ENCODE measurements around the gene FOXD4L3.
"Not testable (repeated sequence)": the region's sequence is repeated elsewhere in the genome, so short reads cannot be mapped to it uniquely, and the experiment has no call there.

Gene FOXD4L3

GRCh38 chr9:68302567-68302966 lies at the start of gene FOXD4L3:
Gene FOXD4L3, plus strand, starts transcription at chr9:68302867. Its CDS starts 85 bp downstream, at chr9:68302952.
- DNase-seq (ENCODE audit: low read depth, low spot score); H3K4me1 ChIP-seq (ENCODE audit: control insufficient read depth, insufficient read depth, low read length); H3K9me3 ChIP-seq (ENCODE audit: control insufficient read depth, insufficient read depth, low read length); H3K27me3 ChIP-seq (ENCODE audit: control insufficient read depth, insufficient read depth, low read length); H3K36me3 ChIP-seq (ENCODE audit: control insufficient read depth, insufficient read depth, low read length); H3K27ac ChIP-seq (ENCODE audit: low read length); H3K4me3 ChIP-seq (ENCODE audit: low read length): not testable (repeated sequence)
- WGBS (ENCODE audit: insufficient coverage, insufficient read length), result no CpG with 5 or more reads among the region's 15 CpGs

- not testable (repeated sequence) for H3K4me3 ChIP-seq (ENCODE audit: low read length); H3K9me3 ChIP-seq (ENCODE audit: control insufficient read depth, insufficient read depth, low read length); H3K27ac ChIP-seq (ENCODE audit: low read length); H3K27me3 ChIP-seq (ENCODE audit: control insufficient read depth, insufficient read depth, low read length); H3K36me3 ChIP-seq (ENCODE audit: control insufficient read depth, insufficient read depth, low read length); DNase-seq (ENCODE audit: low read depth, low spot score); H3K4me1 ChIP-seq (ENCODE audit: control insufficient read depth, insufficient read depth, low read length)
- no CpG with 5 or more reads among the region's 16 CpGs for WGBS (ENCODE audit: insufficient coverage, insufficient read length)
These were observed 21.6 kb upstream of the FOXD4L3 start for GRCh38 chr9:68281041-68281440.

- not testable (repeated sequence) for H3K4me3 ChIP-seq (ENCODE audit: low read length); H3K9me3 ChIP-seq (ENCODE audit: control insufficient read depth, insufficient read depth, low read length); DNase-seq (ENCODE audit: low read depth, low spot score); H3K27ac ChIP-seq (ENCODE audit: low read length); H3K4me1 ChIP-seq (ENCODE audit: control insufficient read depth, insufficient read depth, low read length); H3K27me3 ChIP-seq (ENCODE audit: control insufficient read depth, insufficient read depth, low read length); H3K36me3 ChIP-seq (ENCODE audit: control insufficient read depth, insufficient read depth, low read length)
- WGBS (ENCODE audit: insufficient coverage, insufficient read length), result no CpG with 5 or more reads among the region's 30 CpGs
These were observed 1.1 kb downstream of the FOXD4L3 start for GRCh38 chr9:68303771-68304170.

GRCh38 chr9:68304212-68304611 lies 1.5 kb downstream of the FOXD4L3 start:
- H3K9me3 ChIP-seq (ENCODE audit: control insufficient read depth, insufficient read depth, low read length); H3K4me1 ChIP-seq (ENCODE audit: control insufficient read depth, insufficient read depth, low read length); H3K4me3 ChIP-seq (ENCODE audit: low read length); H3K27ac ChIP-seq (ENCODE audit: low read length); DNase-seq (ENCODE audit: low read depth, low spot score); H3K36me3 ChIP-seq (ENCODE audit: control insufficient read depth, insufficient read depth, low read length); H3K27me3 ChIP-seq (ENCODE audit: control insufficient read depth, insufficient read depth, low read length): not testable (repeated sequence)
- WGBS (ENCODE audit: insufficient coverage, insufficient read length), result no CpG with 5 or more reads among the region's 21 CpGs

GRCh38 chr9:68304777-68305176 lies 2.1 kb downstream of the FOXD4L3 start:
- DNase-seq (ENCODE audit: low read depth, low spot score); H3K4me3 ChIP-seq (ENCODE audit: low read length); H3K27ac ChIP-seq (ENCODE audit: low read length); H3K27me3 ChIP-seq (ENCODE audit: control insufficient read depth, insufficient read depth, low read length); H3K4me1 ChIP-seq (ENCODE audit: control insufficient read depth, insufficient read depth, low read length); H3K9me3 ChIP-seq (ENCODE audit: control insufficient read depth, insufficient read depth, low read length); H3K36me3 ChIP-seq (ENCODE audit: control insufficient read depth, insufficient read depth, low read length): not testable (repeated sequence)
- no CpG with 5 or more reads among the region's 4 CpGs for whole genome bisulfite sequencing (ENCODE audit: insufficient coverage, insufficient read length)

GRCh38 chr9:68305680-68306285 lies 3.1 kb downstream of the FOXD4L3 start:
- not testable (repeated sequence) for H3K4me3 ChIP-seq (ENCODE audit: low read length); DNase-seq (ENCODE audit: low read depth, low spot score); H3K4me1 ChIP-seq (ENCODE audit: control insufficient read depth, insufficient read depth, low read length); H3K36me3 ChIP-seq (ENCODE audit: control insufficient read depth, insufficient read depth, low read length); H3K27me3 ChIP-seq (ENCODE audit: control insufficient read depth, insufficient read depth, low read length); H3K9me3 ChIP-seq (ENCODE audit: control insufficient read depth, insufficient read depth, low read length); H3K27ac ChIP-seq (ENCODE audit: low read length)
- no CpG with 5 or more reads among the region's 21 CpGs for WGBS (ENCODE audit: insufficient coverage, insufficient read length)

GRCh38 chr9:68306391-68306964 lies 3.8 kb downstream of the FOXD4L3 start:
- not testable (repeated sequence) for DNase-seq (ENCODE audit: low read depth, low spot score); H3K4me1 ChIP-seq (ENCODE audit: control insufficient read depth, insufficient read depth, low read length); H3K36me3 ChIP-seq (ENCODE audit: control insufficient read depth, insufficient read depth, low read length); H3K27ac ChIP-seq (ENCODE audit: low read length); H3K27me3 ChIP-seq (ENCODE audit: control insufficient read depth, insufficient read depth, low read length); H3K4me3 ChIP-seq (ENCODE audit: low read length); H3K9me3 ChIP-seq (ENCODE audit: control insufficient read depth, insufficient read depth, low read length)
- no CpG with 5 or more reads among the region's 37 CpGs for WGBS (ENCODE audit: insufficient coverage, insufficient read length)

- not testable (repeated sequence) for H3K36me3 ChIP-seq (ENCODE audit: control insufficient read depth, insufficient read depth, low read length); H3K9me3 ChIP-seq (ENCODE audit: control insufficient read depth, insufficient read depth, low read length); H3K27me3 ChIP-seq (ENCODE audit: control insufficient read depth, insufficient read depth, low read length); H3K27ac ChIP-seq (ENCODE audit: low read length); DNase-seq (ENCODE audit: low read depth, low spot score); H3K4me3 ChIP-seq (ENCODE audit: low read length); H3K4me1 ChIP-seq (ENCODE audit: control insufficient read depth, insufficient read depth, low read length)
- WGBS (ENCODE audit: insufficient coverage, insufficient read length), result no CpG with 5 or more reads among the region's 35 CpGs
These were observed 4.5 kb downstream of the FOXD4L3 start for GRCh38 chr9:68307127-68307526.

- not testable (repeated sequence) for H3K4me1 ChIP-seq (ENCODE audit: control insufficient read depth, insufficient read depth, low read length); H3K9me3 ChIP-seq (ENCODE audit: control insufficient read depth, insufficient read depth, low read length); H3K36me3 ChIP-seq (ENCODE audit: control insufficient read depth, insufficient read depth, low read length); H3K27me3 ChIP-seq (ENCODE audit: control insufficient read depth, insufficient read depth, low read length); DNase-seq (ENCODE audit: low read depth, low spot score); H3K4me3 ChIP-seq (ENCODE audit: low read length); H3K27ac ChIP-seq (ENCODE audit: low read length)
- no CpG with 5 or more reads among the region's 21 CpGs for WGBS (ENCODE audit: insufficient coverage, insufficient read length)
These were observed 5.0 kb downstream of the FOXD4L3 start for GRCh38 chr9:68307654-68308053.

- H3K27ac ChIP-seq (ENCODE audit: low read length); H3K9me3 ChIP-seq (ENCODE audit: control insufficient read depth, insufficient read depth, low read length); H3K36me3 ChIP-seq (ENCODE audit: control insufficient read depth, insufficient read depth, low read length); DNase-seq (ENCODE audit: low read depth, low spot score); H3K4me3 ChIP-seq (ENCODE audit: low read length); H3K27me3 ChIP-seq (ENCODE audit: control insufficient read depth, insufficient read depth, low read length); H3K4me1 ChIP-seq (ENCODE audit: control insufficient read depth, insufficient read depth, low read length): not testable (repeated sequence)
- no CpG with 5 or more reads among the region's 5 CpGs for WGBS (ENCODE audit: insufficient coverage, insufficient read length)
These were observed 8.5 kb downstream of the FOXD4L3 start for GRCh38 chr9:68311208-68311607.

- H3K4me3 ChIP-seq (ENCODE audit: low read length); H3K9me3 ChIP-seq (ENCODE audit: control insufficient read depth, insufficient read depth, low read length); H3K27ac ChIP-seq (ENCODE audit: low read length); H3K36me3 ChIP-seq (ENCODE audit: control insufficient read depth, insufficient read depth, low read length); H3K4me1 ChIP-seq (ENCODE audit: control insufficient read depth, insufficient read depth, low read length); H3K27me3 ChIP-seq (ENCODE audit: control insufficient read depth, insufficient read depth, low read length); DNase-seq (ENCODE audit: low read depth, low spot score): not testable (repeated sequence)
- no CpG with 5 or more reads among the region's 10 CpGs for WGBS (ENCODE audit: insufficient coverage, insufficient read length)
These were observed 15.5 kb downstream of the FOXD4L3 start for GRCh38 chr9:68318209-68318608.

Data from iPS DF 6.9 (cell line).